Gastroesophageal sphincter (tissue), 4 donors: ENCODE results near the gene EPHB2. TPM values are rescaled to one million over a fixed set of nuclear protein-coding genes. Genes with fewer than 3 reads are reported as not detected.

Experiments used
- ATAC-seq: fragments of 150-250 bp; one replicate; pipeline ENCODE4 v1.9.1; 2016; ENCODE audit warnings: mild to moderate bottlenecking, moderate library complexity
- H3K27ac ChIP-seq, 4 donors: fragments of 200-600 bp; sonication (generic) in 3 of 4; 1 replicate in 3 of 4; 2 replicates in 1 of 4; pipeline ENCODE4 v1.5.1; 2016 to 2019
- H3K27me3 ChIP-seq: fragments of 200-600 bp; sonication (generic); one replicate; pipeline ENCODE4 v1.5.1; 2019
- H3K36me3 ChIP-seq, 2 donors: fragments of 200-600 bp; sonication (generic); one replicate each; pipeline ENCODE4 v1.5.1; 2019; ENCODE audit warnings: control low read depth in 1 of 2
- H3K4me1 ChIP-seq, 3 donors: fragments of 200-600 bp; sonication (generic); 1 replicate in 2 of 3; 2 replicates in 1 of 3; pipeline ENCODE4 v1.5.1; 2016 to 2019; ENCODE audit warnings: control low read depth in 2 of 3
- H3K4me3 ChIP-seq, 2 donors: fragments of 200-600 bp; sonication (generic); one replicate each; pipeline ENCODE4 v1.5.1; 2019; ENCODE audit warnings: mild to moderate bottlenecking in 1 of 2, moderate library complexity in 1 of 2
- H3K9me3 ChIP-seq, 3 donors: fragments of 200-600 bp; sonication (generic); one replicate each; pipeline ENCODE4 v1.5.1; 2017 to 2019; ENCODE audit warnings: control low read depth in 2 of 3
- EP300 ChIP-seq: sonication (generic); formaldehyde crosslinking; IDR thresholded peaks from one replicate; pipeline ENCODE4 v1.6.1; 2017; ENCODE audit warnings: antibody characterized with exemption, mild to moderate bottlenecking
- POLR2A ChIP-seq, 2 donors: fragments of 450-650 bp; IDR thresholded peaks; one replicate each; pipeline ENCODE4 v1.6.1; 2017; ENCODE audit warnings: antibody characterized with exemption in 2 of 2, mild to moderate bottlenecking in 2 of 2, moderate library complexity in 1 of 2
- POLR2AphosphoS5 ChIP-seq: sonication (generic); formaldehyde crosslinking; IDR thresholded peaks from one replicate; pipeline ENCODE4 v1.6.1; 2017; ENCODE audit warnings: antibody characterized with exemption
- WGBS, 2 donors: methylation state at CpG; one replicate each; pipeline ENCODE4 v1.1.5; 2018; ENCODE audit warnings: low coverage in 1 of 2; 5-methylcytosine and 5-hydroxymethylcytosine counted together
- total RNA-seq, 4 donors: library from RNA; depleted of rRNA; stranded (reverse); fragments of >200 nt; gene quantifications; one replicate each; pipeline ENCODE4 v1.1.0, GENCODE V29; 2016
- TF ChIP-seq, protein P1 (sequence below), 4 experiments: fragments of 200-600 bp in 2 of 4; fragments of 450-650 bp in 2 of 4; sonication (generic) in 1 of 4; IDR thresholded peaks; one replicate each; pipeline ENCODE4 v1.5.1; 2017 to 2019; ENCODE audit warnings: antibody characterized with exemption in 4 of 4, mild to moderate bottlenecking in 2 of 4, moderate library complexity in 2 of 4

The EPHB2 gene
- total RNA-seq, 4 donors from 2014 or later = 2.0 to 5.9 (median 2.6) TPM

DNA sequence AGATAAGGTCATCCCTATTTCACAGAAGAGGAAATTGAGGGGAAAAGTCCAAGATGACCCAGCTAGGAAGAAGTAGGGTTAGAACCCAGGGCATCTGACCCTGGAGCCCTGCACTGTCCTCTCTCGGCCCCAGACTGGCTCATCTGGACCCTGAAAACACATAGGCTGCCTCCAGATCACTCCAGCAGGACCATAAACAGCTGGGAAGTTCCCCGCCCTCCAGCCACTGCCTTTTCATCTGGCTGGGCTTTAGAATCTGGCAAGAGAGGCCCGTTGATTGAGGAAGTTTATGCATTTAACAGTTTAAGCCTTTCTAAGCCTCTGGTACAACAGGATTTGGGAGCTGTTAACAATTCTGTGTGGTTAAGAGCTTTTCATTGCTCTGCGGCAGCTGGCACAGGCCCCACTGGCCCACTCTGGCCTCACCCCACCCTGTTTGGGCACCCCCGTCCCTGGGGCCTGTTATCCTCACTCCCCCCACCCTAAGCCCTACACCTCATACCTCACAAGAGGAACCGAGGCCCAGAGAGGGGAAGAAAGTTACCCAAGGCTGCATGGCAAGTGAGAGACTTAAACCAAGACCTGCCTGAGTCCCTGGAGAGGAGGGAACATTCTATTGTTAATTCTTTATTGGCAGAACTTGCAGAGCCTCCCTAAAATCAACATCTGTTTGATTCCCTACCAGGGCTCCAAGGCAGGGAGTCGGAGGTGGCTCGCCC is 84.2 kb downstream of the EPHB2 start:
- Histone ChIP-seq H3K9me3 (no peaks in the 10 kb centered on the region), H3K27ac (no peak overlapping the region), H3K27me3 (no peaks in the 10 kb centered on the region), H3K36me3 (no peaks in the 10 kb centered on the region), H3K4me3 (no peak overlapping the region), H3K4me1 (peaks cover 0 to 11% (median 9%) of the 10 kb centered on the region in 3 donors)
- no peak for ATAC-seq
- 40 to 54% methylated on average over 1 to 4 of the region's 8 CpGs for WGBS, 2 donors
- TF ChIP-seq, protein P1, sequence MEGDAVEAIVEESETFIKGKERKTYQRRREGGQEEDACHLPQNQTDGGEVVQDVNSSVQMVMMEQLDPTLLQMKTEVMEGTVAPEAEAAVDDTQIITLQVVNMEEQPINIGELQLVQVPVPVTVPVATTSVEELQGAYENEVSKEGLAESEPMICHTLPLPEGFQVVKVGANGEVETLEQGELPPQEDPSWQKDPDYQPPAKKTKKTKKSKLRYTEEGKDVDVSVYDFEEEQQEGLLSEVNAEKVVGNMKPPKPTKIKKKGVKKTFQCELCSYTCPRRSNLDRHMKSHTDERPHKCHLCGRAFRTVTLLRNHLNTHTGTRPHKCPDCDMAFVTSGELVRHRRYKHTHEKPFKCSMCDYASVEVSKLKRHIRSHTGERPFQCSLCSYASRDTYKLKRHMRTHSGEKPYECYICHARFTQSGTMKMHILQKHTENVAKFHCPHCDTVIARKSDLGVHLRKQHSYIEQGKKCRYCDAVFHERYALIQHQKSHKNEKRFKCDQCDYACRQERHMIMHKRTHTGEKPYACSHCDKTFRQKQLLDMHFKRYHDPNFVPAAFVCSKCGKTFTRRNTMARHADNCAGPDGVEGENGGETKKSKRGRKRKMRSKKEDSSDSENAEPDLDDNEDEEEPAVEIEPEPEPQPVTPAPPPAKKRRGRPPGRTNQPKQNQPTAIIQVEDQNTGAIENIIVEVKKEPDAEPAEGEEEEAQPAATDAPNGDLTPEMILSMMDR (IDR thresholded peaks at IDR 0.05) = no peak

DNA sequence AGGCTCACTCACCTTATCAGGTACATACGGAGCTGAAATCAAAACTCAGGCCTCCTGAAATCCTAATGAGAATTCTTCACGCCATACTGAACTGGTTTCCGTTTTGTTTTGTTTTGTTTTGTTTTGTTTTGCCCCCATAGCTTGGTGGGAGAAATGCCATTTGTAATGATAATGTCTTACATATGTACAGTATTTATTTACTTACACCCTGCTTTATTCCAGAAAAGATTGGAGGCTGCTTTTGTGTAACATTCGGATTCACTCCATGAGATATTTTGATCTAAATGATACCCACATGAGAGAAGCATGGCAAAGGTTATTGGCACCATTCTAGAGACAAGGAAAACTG is 84.7 kb downstream of the EPHB2 start:
- Histone ChIP-seq H3K4me1 (peaks cover 0 to 11% (median 9%) of the 10 kb centered on the region in 3 donors), H3K9me3 (no peaks in the 10 kb centered on the region), H3K4me3 (no peak overlapping the region), H3K36me3 (no peaks in the 10 kb centered on the region), H3K27ac (no peak overlapping the region), H3K27me3 (no peaks in the 10 kb centered on the region)
- TF ChIP-seq POLR2A (IDR thresholded peaks at IDR 0.05) = no peak
- TF ChIP-seq, protein P1 (IDR thresholded peaks at IDR 0.05) = no peak
- no peak for TF ChIP-seq POLR2AphosphoS5
- no peak for TF ChIP-seq EP300
- ATAC-seq = no peak
- 68 to 98% methylated on average over 4 of the region's 4 CpGs for WGBS, 2 donors

DNA sequence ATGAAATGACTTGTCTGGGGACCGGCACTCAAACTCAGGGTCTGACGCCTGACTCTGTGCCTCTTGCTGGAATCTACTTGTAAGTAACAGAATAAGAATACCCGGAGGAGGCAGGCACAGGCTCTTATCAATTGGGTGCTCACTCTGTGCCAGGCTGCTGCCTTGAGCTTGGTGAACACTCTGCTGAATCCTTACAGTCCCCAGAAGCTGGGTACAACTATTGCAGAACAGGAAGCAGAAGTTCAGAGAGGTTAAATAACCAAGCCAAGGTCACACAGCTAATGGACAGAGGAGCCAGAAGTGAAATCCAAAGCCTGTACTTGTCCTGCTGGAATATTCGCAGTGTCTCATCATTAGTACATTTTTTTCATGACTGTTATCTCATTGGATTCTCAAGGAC is 86.0 kb downstream of the EPHB2 start:
- H3K4me3 ChIP-seq = no peak overlapping the region
- no peak for ATAC-seq
- 29 to 63% methylated on average over 1 to 2 of the region's 4 CpGs for whole genome bisulfite sequencing, 2 donors
- H3K27ac ChIP-seq = no peak overlapping the region
- no peaks in the 10 kb centered on the region for H3K9me3 ChIP-seq
- H3K27me3 ChIP-seq = peaks cover 3% of the 10 kb centered on the region
- H3K4me1 ChIP-seq = peaks cover 0 to 9% (median 6%) of the 10 kb centered on the region in 3 donors
- TF ChIP-seq POLR2A (IDR thresholded peaks at IDR 0.05) (no peak), POLR2AphosphoS5 (no peak), EP300 (no peak)
- TF ChIP-seq, protein P1 (IDR thresholded peaks at IDR 0.05) = no peak
- H3K36me3 ChIP-seq = no peaks in the 10 kb centered on the region

DNA sequence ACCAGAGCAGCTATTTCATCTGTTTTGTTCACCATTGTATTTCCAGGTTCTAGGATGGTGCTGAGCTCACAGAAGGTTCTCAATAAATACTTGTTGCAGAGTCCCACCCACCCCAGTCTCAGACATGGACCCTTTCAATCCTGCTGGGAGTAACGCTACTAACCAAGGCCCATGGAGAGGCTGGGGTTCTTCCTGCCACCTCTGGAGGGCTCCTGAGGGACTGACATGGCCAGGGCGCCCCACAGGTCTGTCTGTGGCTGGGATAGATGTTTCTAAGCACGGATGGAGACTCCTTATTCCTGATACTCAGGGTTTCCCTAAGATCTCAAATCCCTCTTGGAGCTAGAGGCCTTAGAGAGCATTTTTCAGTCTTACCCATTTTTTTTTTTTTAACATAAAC is 87.4 kb downstream of the EPHB2 start:
- Histone ChIP-seq H3K9me3 (no peaks in the 10 kb centered on the region), H3K4me3 (no peak overlapping the region), H3K27ac (no peak overlapping the region), H3K27me3 (peaks cover 17% of the 10 kb centered on the region), H3K4me1 (peaks cover 0 to 9% (median 6%) of the 10 kb centered on the region in 3 donors), H3K36me3 (no peaks in the 10 kb centered on the region)
- no peak for ATAC-seq
- 93 to 100% methylated on average over 1 to 2 of the region's 3 CpGs for WGBS, 2 donors
- TF ChIP-seq POLR2AphosphoS5 (no peak), POLR2A (IDR thresholded peaks at IDR 0.05) (no peak), EP300 (no peak)
- TF ChIP-seq, protein P1 (IDR thresholded peaks at IDR 0.05) = no peak

DNA sequence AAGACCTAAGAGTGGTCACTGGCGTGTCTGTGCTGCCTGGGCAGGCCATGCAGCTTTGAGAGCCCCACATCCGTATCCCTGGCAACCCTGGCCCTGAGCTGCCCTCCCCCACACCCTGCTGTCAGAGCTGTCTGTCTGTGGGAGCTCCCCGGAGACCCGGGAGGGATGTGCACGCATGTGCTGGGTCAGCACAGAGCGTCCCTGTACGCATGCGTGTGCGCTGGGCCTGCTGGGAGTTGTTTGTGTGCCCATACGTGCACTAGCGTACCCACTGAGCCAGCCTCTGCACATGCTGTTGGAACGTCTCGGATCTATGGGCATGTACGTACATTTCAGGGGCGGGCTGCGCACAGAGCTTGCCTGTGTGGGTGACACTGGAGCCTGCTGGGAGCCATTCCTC is 89.3 kb downstream of the EPHB2 start:
- Histone ChIP-seq H3K36me3 (no peaks in the 10 kb centered on the region), H3K4me3 (no peak overlapping the region), H3K27ac (no peak overlapping the region), H3K9me3 (no peaks in the 10 kb centered on the region), H3K27me3 (peaks cover 26% of the 10 kb centered on the region), H3K4me1 (peaks cover 0 to under 1% (median under 1%) of the 10 kb centered on the region in 3 donors)
- no CpG with 5 or more reads among the region's 16 CpGs for WGBS, 2 donors
- TF ChIP-seq EP300 = no peak
- TF ChIP-seq, protein P1 (IDR thresholded peaks at IDR 0.05) = no peak
- TF ChIP-seq POLR2AphosphoS5 = no peak
- no peak for TF ChIP-seq POLR2A (IDR thresholded peaks at IDR 0.05)
- no peak for ATAC-seq
